HG03469 (cell line): ENCODE results near the gene HOXC6.

Experiments used
- ATAC-seq: cut with Tn5 transposase; IDR thresholded peaks from one replicate; pipeline ENCODE4 v1.9.1; 2021; ENCODE audit warnings: mild to moderate bottlenecking, moderate library complexity, moderate number of reproducible peaks; ENCODE audit not compliant: unreplicated experiment

The HOXC6 gene

GRCh38 chr12:53989227-53990113 lies 38.8 kb upstream of the HOXC6 start:
- ATAC-seq, result peak; percentile 46

GRCh38 chr12:53990311-53991076 lies 37.7 kb upstream of the HOXC6 start:
- no peak for ATAC-seq

DNA sequence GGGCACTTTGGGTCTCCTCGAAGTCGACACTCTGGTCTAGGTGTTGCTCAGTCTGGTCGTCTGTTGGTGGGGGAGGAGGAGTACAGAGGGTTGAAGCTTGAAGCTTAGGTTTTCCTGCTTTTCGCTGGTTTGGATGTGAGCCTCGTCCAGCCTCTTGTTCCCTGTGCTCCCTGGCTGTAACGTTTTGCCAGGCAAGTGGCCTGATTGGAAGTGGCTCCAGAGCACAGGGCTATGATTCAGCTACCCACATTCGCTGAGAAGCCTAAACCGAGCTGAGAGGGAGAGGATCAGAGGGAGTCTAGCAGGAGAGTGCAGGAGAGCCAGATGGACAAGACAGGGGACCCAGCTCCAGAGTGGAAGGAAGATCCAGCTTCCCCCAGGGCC lies 37.2 kb upstream of the HOXC6 start:
- no peak for ATAC-seq

GRCh38 chr12:53992377-53992889 lies 35.8 kb upstream of the HOXC6 start:
- ATAC-seq, result no peak

GRCh38 chr12:53993162-53994008 lies 34.9 kb upstream of the HOXC6 start:
- no peak for ATAC-seq

DNA sequence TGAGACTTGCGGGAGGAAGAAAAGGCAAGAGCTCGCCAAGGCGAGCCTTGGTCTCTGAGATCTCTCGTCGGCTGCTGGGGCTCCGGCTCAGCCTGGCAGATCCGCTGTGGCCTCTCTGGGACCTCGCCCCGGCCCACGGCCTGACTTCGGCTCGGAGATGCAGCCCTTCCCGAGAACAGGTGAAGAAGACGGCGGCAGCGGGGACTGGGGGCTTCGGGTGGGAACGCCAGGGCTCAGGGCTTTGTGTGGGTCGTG lies 34.3 kb upstream of the HOXC6 start:
- no peak for ATAC-seq

- ATAC-seq, result no peak
Observed at GRCh38 chr12:53994264-53995001, 33.8 kb upstream of the HOXC6 start.

- no peak for ATAC-seq
Observed at GRCh38 chr12:53995002-53995377, 33.2 kb upstream of the HOXC6 start.

DNA sequence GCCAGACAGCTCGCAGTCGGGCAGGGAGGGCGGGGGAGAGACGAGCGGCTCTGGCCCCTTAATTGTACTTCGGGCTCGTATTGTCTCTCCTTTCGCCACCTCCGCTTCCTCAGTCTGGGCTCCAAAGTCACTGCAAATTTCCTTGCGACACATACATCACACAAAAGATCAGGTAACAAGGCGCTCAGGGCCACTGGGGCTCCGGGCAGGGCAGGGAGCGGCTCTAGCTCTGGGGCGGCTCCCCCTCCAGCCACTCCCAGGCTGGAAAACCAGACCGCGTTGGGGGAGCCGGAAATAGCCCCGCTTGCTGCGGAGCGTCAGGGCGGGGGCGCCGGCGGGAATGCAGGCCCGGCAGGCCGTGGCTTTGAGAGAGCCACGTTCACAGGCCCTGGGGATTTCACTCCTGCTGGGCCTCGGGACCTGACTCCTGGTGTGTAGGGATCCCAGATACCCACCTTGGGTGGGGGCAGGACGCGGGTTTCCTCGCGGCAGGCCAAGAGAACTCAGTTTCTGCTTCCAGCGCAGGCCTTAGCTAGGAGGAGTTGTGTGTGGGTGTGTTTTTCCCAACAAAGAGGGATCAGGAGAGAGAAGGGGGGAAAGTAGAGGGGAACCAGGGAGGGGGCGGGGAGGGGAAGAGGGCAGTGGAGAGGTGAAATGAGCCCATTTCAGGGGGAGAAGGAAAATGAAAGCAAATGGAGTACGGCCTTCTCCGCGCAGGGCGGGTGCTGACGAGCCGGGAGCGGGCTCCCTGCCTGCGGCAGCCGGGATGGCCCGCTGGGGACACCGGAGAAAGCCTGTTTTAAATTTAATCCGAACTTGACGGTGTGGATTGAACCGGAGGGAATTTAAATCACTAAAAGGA lies 32.6 kb upstream of the HOXC6 start:
- ATAC-seq, result no peak

DNA sequence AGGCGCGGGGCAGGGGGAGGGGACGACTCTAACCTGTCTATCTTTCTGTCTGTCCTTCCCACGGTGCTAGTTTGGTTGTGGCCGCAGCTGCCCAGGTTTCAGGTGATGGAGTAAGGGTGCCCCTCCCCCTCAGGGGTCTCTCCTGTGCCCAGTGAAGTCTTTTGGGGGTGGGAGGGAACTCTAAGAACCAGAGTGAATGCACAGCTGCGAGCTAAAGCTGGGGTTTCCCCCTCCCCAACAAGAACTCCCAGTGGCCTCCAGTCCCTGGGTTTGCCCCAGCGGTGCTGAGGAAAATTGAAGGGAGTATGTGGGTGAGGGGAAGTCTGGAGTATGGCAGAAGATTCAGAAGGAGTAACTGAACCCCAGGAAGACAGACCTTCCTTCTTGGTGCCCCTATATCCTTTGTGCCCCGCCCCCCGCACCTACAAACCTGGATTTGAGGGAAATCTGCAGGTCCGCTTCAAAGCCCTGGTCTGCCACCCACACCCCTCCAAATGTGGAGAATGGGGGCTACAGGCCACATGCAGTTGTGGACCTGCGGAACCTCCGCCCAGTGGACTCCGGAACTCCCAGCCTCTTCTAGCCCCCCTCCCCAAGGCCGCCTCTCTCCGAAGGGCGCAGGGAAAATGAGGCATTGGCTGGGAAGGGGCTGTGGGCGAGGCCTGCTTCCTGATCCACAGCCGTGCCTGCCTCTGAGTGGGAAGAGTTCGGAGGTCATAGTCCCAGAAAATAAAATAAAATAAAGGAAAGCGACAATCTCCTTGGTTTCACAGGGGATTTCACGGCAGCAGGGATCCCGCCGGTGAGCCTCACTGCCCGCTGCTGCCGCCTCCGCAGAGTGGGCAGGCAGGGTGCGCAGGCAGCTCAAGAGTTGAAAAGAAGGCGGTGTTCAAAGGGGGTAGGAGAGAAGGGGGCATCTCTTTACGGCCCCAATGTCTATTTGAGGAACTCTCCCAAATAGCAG lies 31.7 kb upstream of the HOXC6 start:
- ATAC-seq, result no peak

DNA sequence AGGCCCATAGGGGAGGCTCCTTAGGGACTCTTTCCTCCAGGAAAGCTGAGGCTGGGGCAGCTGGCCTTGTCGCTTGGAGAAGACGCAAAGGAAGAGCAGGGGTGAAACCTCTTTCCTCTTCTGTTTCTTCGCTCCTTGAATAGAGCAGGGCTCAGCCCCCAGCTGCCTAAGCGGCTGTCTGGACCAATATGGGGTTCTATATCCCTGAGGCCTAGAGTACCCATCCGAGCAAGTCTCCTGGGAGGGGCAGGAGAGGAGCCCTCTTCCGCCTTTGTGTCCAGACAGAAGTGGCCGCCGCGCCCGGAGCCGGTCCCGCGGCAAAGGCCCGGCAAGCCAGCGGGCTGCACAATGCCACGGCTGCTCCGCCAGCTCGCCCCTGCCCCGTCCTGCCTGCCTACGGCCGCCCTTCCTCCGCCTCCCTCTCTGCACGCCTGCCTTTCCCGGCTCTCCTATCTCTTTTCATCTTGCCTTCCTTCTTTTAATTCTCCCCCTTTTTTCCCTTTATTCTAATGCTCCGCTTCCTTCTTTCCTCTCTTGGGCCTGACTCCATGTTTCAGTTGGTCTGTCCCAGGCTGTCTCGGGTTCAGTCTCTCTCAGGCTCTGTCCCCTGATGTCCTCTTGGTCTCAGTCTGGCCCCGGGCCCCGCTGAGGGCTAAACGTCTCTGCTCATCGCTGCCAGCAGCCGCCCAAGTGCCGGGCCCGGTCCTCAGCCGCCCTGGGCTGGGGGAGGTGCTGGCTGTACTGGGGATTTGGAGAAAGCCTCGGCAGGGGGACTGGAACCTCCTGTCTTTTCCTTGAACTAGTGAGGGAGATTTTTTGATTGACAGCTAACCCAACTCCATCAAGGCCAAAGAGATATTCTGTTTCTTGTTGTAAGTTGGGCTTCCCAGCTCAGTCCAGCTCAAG lies 30.8 kb upstream of the HOXC6 start:
- ATAC-seq, result no peak

- no peak for ATAC-seq
Observed at GRCh38 chr12:53998110-53998899, 29.9 kb upstream of the HOXC6 start.

DNA sequence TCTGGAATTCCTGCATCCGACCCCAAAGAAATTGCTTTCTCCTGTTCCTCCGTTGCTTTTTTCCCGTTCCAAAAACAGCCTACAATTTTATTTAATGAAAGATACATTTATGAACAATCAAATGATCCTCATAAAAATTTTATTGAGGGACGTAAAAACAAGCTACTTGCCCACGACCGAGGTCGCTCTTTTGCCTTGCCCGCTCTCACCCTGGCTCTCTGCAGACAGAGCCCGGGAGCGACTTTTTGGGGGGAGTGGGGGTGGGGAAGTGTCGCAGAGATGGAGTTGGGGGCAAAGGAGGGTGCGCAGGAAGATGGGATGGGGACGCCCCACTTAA lies 29.4 kb upstream of the HOXC6 start:
- ATAC-seq, result no peak

GRCh38 chr12:53999559-54000115 lies 28.6 kb upstream of the HOXC6 start:
- no peak for ATAC-seq

- ATAC-seq, result no peak
Observed at GRCh38 chr12:54000116-54001114, 27.8 kb upstream of the HOXC6 start, which contains the start of gene HOXC9. Gene HOXC9, plus strand, starts transcription at chr12:54000161. Its CDS starts 28 bp downstream, at chr12:54000189.
